Liver (tissue), 9 donors: ENCODE measurements around the gene HMGB4. TPM values are rescaled to one million over a fixed set of nuclear protein-coding genes. Genes with fewer than 3 reads are reported as not detected.

ENCODE experiments used
- DNase-seq: peaks from one replicate; pipeline ENCODE4 v3.0.0-alpha.2; 2017; ENCODE audit warnings: low spot score
- H3K27ac ChIP-seq, 2 donors: one replicate each; pipeline ENCODE4 v1.7.0; 2013; ENCODE audit warnings: inconsistent platforms in 2 of 2, low read length in 2 of 2, control low read depth in 1 of 2, low read depth in 1 of 2, mild to moderate bottlenecking in 1 of 2
- H3K27me3 ChIP-seq, 4 donors: one replicate each; pipeline versions ENCODE4 v1.6.1 to v1.7.0; 2013; ENCODE audit warnings: low read length in 3 of 4, inconsistent platforms in 1 of 4, mild to moderate bottlenecking in 1 of 4, moderate library complexity in 1 of 4; ENCODE audit not compliant: control insufficient read depth in 4 of 4, insufficient read depth in 4 of 4
- H3K36me3 ChIP-seq, 4 donors: one replicate each; pipeline versions ENCODE4 v1.6.1 to v1.7.0; 2013; ENCODE audit warnings: low read length in 3 of 4, mild to moderate bottlenecking in 3 of 4, low read depth in 1 of 4, moderate library complexity in 1 of 4; ENCODE audit not compliant: control insufficient read depth in 4 of 4, insufficient read depth in 3 of 4
- H3K4me1 ChIP-seq, 4 donors: one replicate each; pipeline versions ENCODE4 v1.6.1 to v1.7.0; 2013; ENCODE audit warnings: low read length in 3 of 4, mild to moderate bottlenecking in 3 of 4, moderate library complexity in 1 of 4; ENCODE audit not compliant: control insufficient read depth in 4 of 4, insufficient read depth in 4 of 4
- H3K4me3 ChIP-seq, 3 donors: one replicate each; pipeline versions ENCODE4 v1.6.1 to v1.7.0; 2013; ENCODE audit warnings: low read length in 3 of 3, control low read depth in 1 of 3, low read depth in 1 of 3, mild to moderate bottlenecking in 1 of 3
- H3K9ac ChIP-seq, 2 donors: one replicate each; pipeline ENCODE4 v1.7.0; 2013; ENCODE audit warnings: low read length in 2 of 2, mild to moderate bottlenecking in 2 of 2, moderate library complexity in 2 of 2, control low read depth in 1 of 2, low read depth in 1 of 2
- H3K9me3 ChIP-seq, 4 donors: one replicate each; pipeline versions ENCODE4 v1.6.1 to v1.7.0; 2013; ENCODE audit warnings: low read length in 3 of 4; ENCODE audit not compliant: control insufficient read depth in 4 of 4
- EGR1 ChIP-seq, 2 donors: IDR thresholded peaks; 2 replicates each; pipeline ENCODE4 v1.6.1; 2016 to 2018; ENCODE audit warnings: antibody characterized with exemption in 2 of 2, low read depth in 2 of 2
- FOXA1 ChIP-seq: IDR thresholded peaks from 2 replicates; pipeline ENCODE4 v1.6.1; 2016; ENCODE audit warnings: antibody characterized with exemption
- FOXA2 ChIP-seq: IDR thresholded peaks from 2 replicates; pipeline ENCODE4 v1.6.1; 2016; ENCODE audit warnings: antibody characterized with exemption
- GABPA ChIP-seq, 2 donors: IDR thresholded peaks in 1 of 2; conservative IDR thresholded peaks in 1 of 2; 2 replicates each; pipeline ENCODE4 v1.6.1; 2016; ENCODE audit warnings: antibody characterized with exemption in 2 of 2, mild to moderate bottlenecking in 1 of 2, moderate library complexity in 1 of 2
- HNF4A ChIP-seq, 2 donors: conservative IDR thresholded peaks; 2 replicates each; pipeline ENCODE4 v1.6.1; 2016; ENCODE audit warnings: antibody characterized with exemption in 2 of 2, mild to moderate bottlenecking in 2 of 2
- HNF4G ChIP-seq: IDR thresholded peaks from 2 replicates; pipeline ENCODE4 v1.6.1; 2016; ENCODE audit warnings: antibody characterized with exemption
- JUND ChIP-seq, 2 donors: IDR thresholded peaks; 2 replicates each; pipeline ENCODE4 v1.6.1; 2016; ENCODE audit warnings: antibody characterized with exemption in 2 of 2
- MAX ChIP-seq: IDR thresholded peaks from 2 replicates; pipeline ENCODE4 v1.6.1; 2016; ENCODE audit warnings: antibody characterized with exemption
- NR2F2 ChIP-seq: IDR thresholded peaks from 2 replicates; pipeline ENCODE4 v1.6.1; 2016; ENCODE audit warnings: antibody characterized with exemption
- RAD21 ChIP-seq, 2 donors: IDR thresholded peaks; 2 replicates each; pipeline ENCODE4 v1.6.1; 2016; ENCODE audit warnings: antibody characterized with exemption in 2 of 2, mild to moderate bottlenecking in 2 of 2
- RXRA ChIP-seq, 2 donors: IDR thresholded peaks; 2 replicates each; pipeline ENCODE4 v1.6.1; 2017 to 2018; ENCODE audit warnings: antibody characterized with exemption in 2 of 2, mild to moderate bottlenecking in 1 of 2
- SP1 ChIP-seq: IDR thresholded peaks from 2 replicates; pipeline ENCODE4 v1.6.1; 2018; ENCODE audit warnings: antibody characterized with exemption, mild to moderate bottlenecking
- TAF1 ChIP-seq: conservative IDR thresholded peaks from 2 replicates; pipeline ENCODE4 v1.6.1; 2016; ENCODE audit warnings: antibody characterized with exemption, mild to moderate bottlenecking
- YY1 ChIP-seq: IDR thresholded peaks from 2 replicates; pipeline ENCODE4 v1.6.1; 2016; ENCODE audit warnings: antibody characterized with exemption, mild to moderate bottlenecking
- WGBS: extraction: QIAGEN DNeasy Blood & Tissue Kit; methylation state at CpG from one replicate; pipeline ENCODE4 v1.1.7; 2013; 5-methylcytosine and 5-hydroxymethylcytosine counted together
- polyA plus RNA-seq, 2 donors: library from polyadenylated mRNA; stranded (reverse) in 1 of 2; unstranded in 1 of 2; fragments of 200-250 nt in 1 of 2; fragments of >200 nt in 1 of 2; fragmentation: Nextera tagmentation in 1 of 2; extraction: Ambion mirVana in 1 of 2; gene quantifications; one replicate each; pipeline versions ENCODE4 v1.2.1 to v1.2.3, GENCODE V29; 2013 to 2015
- total RNA-seq, 2 donors: library from RNA; depleted of rRNA; stranded (reverse); fragments of >200 nt; gene quantifications; one replicate each; pipeline ENCODE4 v1.2.3, GENCODE V29; 2014
- TF ChIP-seq, protein P1 (sequence below): IDR thresholded peaks from 2 replicates; pipeline ENCODE4 v1.6.1; 2016; ENCODE audit warnings: antibody characterized with exemption
- TF ChIP-seq, protein P2 (sequence below): IDR thresholded peaks from 2 replicates; pipeline ENCODE4 v1.6.1; 2016; ENCODE audit warnings: antibody characterized with exemption
- TF ChIP-seq, protein P3 (sequence below): fragments of 150-350 bp; IDR thresholded peaks from 2 replicates; pipeline ENCODE4 v1.5.1; 2017; ENCODE audit warnings: improper control_type of control experiment, low read depth, low read length; ENCODE audit not compliant: missing input control
- donor health status: healthy.
- donor health status: healthy.
- donor health status: healthy.
- donor health status: healthy.
- donor health status: healthy.

Gene HMGB4
- total and polyA plus RNA-seq, 4 donors, result not detected

GRCh38 chr1:33874636-33875035 is 10.8 kb downstream of the HMGB4 start:
- Histone ChIP-seq H3K4me3 (no peak overlapping the region), H3K27me3 (no peaks in the 10 kb centered on the region), H3K4me1 (peaks cover 0 to 4% (median 0%) of the 10 kb centered on the region in 4 donors), H3K27ac (no peak overlapping the region), H3K36me3 (no peaks in the 10 kb centered on the region), H3K9ac (no peak overlapping the region), H3K9me3 (no peaks in the 10 kb centered on the region)
- no peak for DNase-seq
- 92% methylated on average over 7 of the region's 7 CpGs for WGBS
- TF ChIP-seq HNF4G (no peak), SP1 (no peak), FOXA2 (no peak), RAD21 (IDR thresholded peaks at IDR 0.05) (no peak), YY1 (no peak), EGR1 (IDR thresholded peaks at IDR 0.05; ENCODE audit: low read depth in 2 of 2) (no peak), TAF1 (no peak), FOXA1 (no peak), NR2F2 (no peak), JUND (IDR thresholded peaks at IDR 0.05) (no peak), MAX (no peak), RXRA (IDR thresholded peaks at IDR 0.05) (no peak)
- TF ChIP-seq, protein P1, sequence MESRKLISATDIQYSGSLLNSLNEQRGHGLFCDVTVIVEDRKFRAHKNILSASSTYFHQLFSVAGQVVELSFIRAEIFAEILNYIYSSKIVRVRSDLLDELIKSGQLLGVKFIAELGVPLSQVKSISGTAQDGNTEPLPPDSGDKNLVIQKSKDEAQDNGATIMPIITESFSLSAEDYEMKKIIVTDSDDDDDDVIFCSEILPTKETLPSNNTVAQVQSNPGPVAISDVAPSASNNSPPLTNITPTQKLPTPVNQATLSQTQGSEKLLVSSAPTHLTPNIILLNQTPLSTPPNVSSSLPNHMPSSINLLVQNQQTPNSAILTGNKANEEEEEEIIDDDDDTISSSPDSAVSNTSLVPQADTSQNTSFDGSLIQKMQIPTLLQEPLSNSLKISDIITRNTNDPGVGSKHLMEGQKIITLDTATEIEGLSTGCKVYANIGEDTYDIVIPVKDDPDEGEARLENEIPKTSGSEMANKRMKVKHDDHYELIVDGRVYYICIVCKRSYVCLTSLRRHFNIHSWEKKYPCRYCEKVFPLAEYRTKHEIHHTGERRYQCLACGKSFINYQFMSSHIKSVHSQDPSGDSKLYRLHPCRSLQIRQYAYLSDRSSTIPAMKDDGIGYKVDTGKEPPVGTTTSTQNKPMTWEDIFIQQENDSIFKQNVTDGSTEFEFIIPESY, result no peak

- Histone ChIP-seq H3K36me3 (no peaks in the 10 kb centered on the region), H3K4me1 (peaks cover 0 to 4% (median 0%) of the 10 kb centered on the region in 4 donors), H3K27ac (no peak overlapping the region), H3K27me3 (no peaks in the 10 kb centered on the region), H3K4me3 (no peak overlapping the region), H3K9me3 (no peaks in the 10 kb centered on the region), H3K9ac (no peak overlapping the region)
- 84% methylated on average over 3 of the region's 3 CpGs for WGBS
- no peak for DNase-seq
- TF ChIP-seq HNF4A (conservative IDR thresholded peaks at IDR 0.05), result no peak
- TF ChIP-seq GABPA (IDR thresholded peaks at IDR 0.05 in 1 of 2, conservative IDR thresholded peaks at IDR 0.05 in 1 of 2), result no peak
- TF ChIP-seq RAD21 (IDR thresholded peaks at IDR 0.05), result no peak
- no peak for TF ChIP-seq RXRA (IDR thresholded peaks at IDR 0.05)
- TF ChIP-seq HNF4G, result no peak
- TF ChIP-seq FOXA1, result no peak
- no peak for TF ChIP-seq MAX
- TF ChIP-seq, protein P2, sequence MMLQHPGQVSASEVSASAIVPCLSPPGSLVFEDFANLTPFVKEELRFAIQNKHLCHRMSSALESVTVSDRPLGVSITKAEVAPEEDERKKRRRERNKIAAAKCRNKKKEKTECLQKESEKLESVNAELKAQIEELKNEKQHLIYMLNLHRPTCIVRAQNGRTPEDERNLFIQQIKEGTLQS, result no peak
Measured at GRCh38 chr1:33875862-33876261, 12.0 kb downstream of the HMGB4 start.

GRCh38 chr1:33876970-33877650 is 13.2 kb downstream of the HMGB4 start:
- Histone ChIP-seq H3K4me1 (peaks cover 0 to 4% (median 0%) of the 10 kb centered on the region in 4 donors), H3K9ac (no peak overlapping the region), H3K27ac (no peak overlapping the region), H3K4me3 (no peak overlapping the region), H3K27me3 (no peaks in the 10 kb centered on the region), H3K36me3 (no peaks in the 10 kb centered on the region), H3K9me3 (no peaks in the 10 kb centered on the region)
- no peak for DNase-seq
- WGBS, result 86% methylated on average over 5 of the region's 5 CpGs
- TF ChIP-seq, protein P3, sequence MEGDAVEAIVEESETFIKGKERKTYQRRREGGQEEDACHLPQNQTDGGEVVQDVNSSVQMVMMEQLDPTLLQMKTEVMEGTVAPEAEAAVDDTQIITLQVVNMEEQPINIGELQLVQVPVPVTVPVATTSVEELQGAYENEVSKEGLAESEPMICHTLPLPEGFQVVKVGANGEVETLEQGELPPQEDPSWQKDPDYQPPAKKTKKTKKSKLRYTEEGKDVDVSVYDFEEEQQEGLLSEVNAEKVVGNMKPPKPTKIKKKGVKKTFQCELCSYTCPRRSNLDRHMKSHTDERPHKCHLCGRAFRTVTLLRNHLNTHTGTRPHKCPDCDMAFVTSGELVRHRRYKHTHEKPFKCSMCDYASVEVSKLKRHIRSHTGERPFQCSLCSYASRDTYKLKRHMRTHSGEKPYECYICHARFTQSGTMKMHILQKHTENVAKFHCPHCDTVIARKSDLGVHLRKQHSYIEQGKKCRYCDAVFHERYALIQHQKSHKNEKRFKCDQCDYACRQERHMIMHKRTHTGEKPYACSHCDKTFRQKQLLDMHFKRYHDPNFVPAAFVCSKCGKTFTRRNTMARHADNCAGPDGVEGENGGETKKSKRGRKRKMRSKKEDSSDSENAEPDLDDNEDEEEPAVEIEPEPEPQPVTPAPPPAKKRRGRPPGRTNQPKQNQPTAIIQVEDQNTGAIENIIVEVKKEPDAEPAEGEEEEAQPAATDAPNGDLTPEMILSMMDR, result no peak
- TF ChIP-seq, protein P1, result no peak
- TF ChIP-seq RXRA (IDR thresholded peaks at IDR 0.05), result no peak
- TF ChIP-seq, protein P2, result no peak
